Left forelimb (tissue), 1 donor: ENCODE data around the gene TBC1D22A.

ENCODE experiments used
- DNase-seq: peaks from one replicate; pipeline ENCODE4 v3.0.0-alpha.2; 2018; ENCODE audit warnings: low spot score

TBC1D22A gene

DNA sequence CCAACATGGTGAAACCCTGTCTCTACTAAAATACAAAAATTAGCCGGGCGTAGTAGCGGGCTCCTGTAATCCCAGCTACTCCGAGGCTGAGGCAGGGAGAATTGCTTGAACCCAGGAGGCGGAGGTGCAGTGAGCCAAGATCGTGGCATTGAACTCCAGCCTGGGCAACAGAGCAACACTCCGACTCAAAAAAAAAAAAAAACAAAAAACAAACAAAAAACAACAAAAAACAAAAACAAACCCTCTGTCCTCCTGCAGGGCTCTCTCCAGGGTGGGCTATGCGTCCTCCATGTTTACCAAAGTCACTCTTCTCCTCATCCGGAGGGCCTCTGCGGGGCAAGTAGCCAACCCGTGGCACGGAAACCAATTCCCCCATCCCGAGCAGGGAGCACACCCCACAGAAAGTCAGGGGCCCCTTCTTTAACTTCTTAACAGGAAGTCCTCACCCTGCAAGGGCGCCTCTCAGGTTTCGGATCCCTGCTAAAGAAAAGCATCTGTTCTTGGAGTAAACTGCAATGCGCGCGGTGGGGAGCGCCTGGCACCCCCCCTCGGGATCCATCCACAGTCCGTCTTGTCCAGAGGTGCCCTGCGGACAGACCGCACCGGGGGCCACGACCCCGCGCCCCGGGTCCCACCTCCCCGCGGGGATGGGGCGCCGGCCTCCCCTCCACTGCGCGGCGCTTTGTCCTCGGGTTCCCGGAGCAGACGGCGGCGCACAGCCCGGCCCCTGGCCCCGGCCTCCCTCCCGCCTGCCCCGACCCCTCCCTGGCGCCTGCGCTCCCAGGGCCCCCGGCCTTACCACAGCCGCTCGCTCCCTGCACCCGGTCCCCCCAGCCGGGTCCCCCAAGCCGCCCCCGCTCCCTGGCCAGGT lies 25.1 kb upstream of the TBC1D22A start:
- DNase-seq: no peak

GRCh38 chr22:46737976-46738646 lies 24.3 kb upstream of the TBC1D22A start, which contains the start of gene CERK:
Gene CERK (minus strand): TSS chr22:46738252. CDS start chr22:46738148, 104 bp downstream.
- DNase-seq: peak; percentile 91

GRCh38 chr22:46738647-46739093 lies 23.8 kb upstream of the TBC1D22A start:
- no peak for DNase-seq

DNA sequence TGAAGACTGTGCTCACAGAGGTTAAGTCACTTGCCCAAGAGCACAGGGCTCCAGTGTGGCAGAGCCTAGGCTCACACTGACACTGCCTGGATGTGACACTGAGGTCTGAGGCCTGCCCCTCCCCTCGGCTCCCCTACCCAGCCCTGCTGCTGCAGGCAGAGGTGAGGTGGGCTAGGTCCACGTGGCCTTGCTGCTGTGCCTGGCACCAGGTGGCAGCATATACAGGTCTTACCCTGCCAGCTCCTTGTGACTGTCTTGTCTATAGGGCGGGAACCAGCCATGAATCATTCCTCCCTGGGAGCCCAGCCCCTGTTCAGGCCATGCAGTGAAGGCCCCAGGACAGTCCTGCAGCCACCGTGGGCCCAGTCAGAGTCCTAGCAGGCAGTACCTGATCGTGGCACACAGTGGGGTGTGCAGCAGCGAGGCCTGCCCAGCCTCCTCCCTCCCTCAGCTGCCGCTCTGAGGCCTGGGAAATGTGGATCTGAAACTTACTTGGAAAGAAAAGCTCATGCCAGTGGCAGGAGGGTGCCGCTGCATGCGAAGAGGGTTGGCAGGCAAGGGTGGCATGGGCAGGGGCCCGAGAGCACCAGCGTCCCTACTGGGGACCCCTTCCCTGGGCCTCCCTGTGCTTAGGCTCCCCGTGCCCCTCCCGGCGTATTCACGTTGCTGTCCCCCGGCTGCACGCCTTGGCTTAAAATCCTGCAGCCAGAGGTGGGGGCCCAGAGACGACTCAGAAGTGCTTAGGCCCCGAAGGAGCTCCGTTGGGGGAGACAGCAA lies 23.2 kb upstream of the TBC1D22A start:
- DNase-seq: no peak

- no peak for DNase-seq
Observed at GRCh38 chr22:46740910-46741780, 21.3 kb upstream of the TBC1D22A start.

GRCh38 chr22:46741974-46742519 lies 20.4 kb upstream of the TBC1D22A start:
- DNase-seq: no peak

DNA sequence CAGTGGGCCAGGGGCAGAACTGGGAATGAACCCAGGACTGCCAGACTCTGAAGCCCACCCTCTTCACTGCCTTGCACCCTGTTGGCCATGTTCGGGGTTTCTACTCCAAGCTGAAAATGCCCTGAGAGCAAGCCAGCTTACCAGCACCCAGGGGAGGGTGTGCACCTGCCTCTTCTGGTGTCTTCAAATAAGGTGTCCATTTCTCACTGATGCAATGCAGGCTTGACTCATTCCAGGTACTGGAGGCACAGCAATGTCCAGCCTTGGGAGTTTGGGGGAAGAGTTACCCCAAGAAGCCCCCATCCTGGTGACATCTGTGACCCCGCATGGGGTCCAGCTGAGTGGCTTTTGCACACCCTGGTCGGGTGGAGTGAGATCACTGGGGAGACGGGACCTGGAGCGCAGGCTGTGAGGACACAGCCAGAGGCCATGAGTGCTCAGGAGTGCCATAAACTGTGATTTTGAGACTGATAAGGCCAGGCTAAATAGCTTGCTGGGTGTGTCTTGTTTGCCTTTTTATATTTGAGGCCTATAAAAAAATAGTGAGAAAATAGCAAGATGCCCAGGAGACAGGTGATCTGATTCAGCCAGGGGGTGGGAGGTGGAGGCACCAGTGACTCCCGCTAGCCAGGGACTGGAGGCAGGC lies 19.8 kb upstream of the TBC1D22A start:
- no peak for DNase-seq

GRCh38 chr22:46744581-46744980 lies 17.9 kb upstream of the TBC1D22A start:
- no peak for DNase-seq

DNA sequence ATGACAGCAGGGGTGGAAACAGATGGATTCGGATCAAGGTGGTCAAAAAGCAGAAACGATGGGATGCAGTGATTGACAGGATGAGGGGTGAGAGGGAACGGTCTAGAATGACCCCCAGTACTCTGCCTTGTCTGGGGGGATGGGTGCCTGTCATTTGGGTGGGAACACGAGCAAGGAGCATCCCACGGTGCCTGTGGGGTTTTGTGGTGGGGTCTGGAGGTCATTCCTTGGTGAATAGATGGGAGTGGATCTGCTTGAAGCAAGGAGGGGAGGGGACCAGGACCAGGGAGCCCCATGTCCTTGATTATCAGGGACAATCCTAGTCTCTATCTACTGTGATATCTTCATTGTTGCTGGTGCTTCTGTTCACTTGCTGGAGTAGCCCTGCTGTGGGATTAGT lies 16.3 kb upstream of the TBC1D22A start:
- DNase-seq: no peak

DNA sequence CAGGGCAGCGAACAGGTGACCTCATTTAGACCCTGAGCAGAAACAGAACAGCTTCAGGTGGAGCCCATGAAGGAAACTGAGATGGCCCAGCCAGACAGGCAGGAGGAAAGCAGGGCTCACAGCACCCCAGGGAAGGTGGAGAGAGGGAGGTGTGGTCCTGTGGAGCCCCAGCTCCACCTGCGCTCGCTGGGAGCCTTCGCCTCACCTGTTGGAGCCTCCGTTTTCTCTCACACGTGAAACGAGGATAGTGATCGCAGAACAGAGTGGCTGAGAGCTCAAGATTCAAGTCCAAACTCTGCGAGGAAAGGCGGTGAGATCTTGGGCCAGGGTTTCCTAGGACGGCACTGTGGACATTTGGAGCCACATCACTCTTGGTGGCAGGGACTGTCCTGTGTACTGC lies 15.8 kb upstream of the TBC1D22A start:
- no peak for DNase-seq

DNA sequence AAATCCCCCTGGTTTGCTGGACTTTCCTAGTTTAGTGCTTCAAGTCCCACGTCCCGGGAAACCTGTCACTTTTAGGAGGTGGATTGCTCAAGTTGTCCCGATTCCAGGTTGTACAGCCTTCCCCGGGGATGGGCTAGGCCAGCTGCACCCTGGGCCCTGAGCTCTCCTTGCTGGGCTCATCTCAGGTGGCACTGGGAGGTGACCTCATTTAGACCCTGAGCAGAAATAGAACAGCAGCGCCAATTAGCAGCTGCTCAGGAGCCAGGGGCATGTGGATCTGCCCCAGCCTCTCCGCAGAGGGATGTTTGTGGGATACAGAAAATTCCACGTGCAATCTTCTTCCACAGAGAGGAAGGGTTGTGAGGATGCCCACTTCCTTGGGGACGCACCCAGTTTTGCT lies 14.8 kb upstream of the TBC1D22A start:
- no peak for DNase-seq

- DNase-seq: peak; percentile 66
Observed at GRCh38 chr22:46748206-46748907, 14.1 kb upstream of the TBC1D22A start.

DNA sequence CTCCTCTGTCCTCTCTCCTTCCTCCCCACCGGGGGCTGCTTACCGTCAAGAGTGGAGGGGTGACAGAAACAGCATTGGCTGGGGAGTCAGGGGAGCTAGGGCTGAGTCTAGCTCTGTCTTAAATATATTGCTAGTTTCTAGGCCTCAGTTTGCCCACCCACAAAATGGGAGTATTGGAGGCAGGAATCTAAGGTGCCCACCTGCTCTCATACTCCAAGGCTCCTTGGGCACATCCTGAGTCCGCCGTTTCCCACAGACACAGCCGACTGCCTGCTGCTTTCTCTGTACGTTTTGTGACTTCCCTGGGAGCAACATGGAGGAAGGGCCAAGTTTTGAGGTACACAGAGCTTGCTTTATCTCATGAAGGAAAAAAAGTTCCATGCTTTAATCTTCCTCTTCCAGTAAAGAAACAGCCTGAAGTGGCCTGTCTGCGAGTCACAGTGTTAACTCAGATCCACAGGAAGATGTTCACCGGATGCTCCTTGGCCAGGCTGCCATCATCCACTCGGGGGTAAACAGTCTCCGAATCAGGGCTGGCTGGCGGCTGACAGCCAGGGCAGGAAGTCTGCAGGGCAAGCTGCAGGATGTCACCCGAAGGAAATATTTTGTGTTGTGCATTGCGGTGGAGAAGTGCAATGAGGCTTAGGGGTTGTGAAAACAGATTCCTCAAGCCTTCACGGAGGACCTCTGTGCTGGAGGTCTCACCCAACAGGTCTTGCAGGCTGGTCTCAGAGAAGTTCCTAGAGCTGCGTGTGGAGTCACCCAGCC lies 13.4 kb upstream of the TBC1D22A start:
- DNase-seq: peak; percentile 56

DNA sequence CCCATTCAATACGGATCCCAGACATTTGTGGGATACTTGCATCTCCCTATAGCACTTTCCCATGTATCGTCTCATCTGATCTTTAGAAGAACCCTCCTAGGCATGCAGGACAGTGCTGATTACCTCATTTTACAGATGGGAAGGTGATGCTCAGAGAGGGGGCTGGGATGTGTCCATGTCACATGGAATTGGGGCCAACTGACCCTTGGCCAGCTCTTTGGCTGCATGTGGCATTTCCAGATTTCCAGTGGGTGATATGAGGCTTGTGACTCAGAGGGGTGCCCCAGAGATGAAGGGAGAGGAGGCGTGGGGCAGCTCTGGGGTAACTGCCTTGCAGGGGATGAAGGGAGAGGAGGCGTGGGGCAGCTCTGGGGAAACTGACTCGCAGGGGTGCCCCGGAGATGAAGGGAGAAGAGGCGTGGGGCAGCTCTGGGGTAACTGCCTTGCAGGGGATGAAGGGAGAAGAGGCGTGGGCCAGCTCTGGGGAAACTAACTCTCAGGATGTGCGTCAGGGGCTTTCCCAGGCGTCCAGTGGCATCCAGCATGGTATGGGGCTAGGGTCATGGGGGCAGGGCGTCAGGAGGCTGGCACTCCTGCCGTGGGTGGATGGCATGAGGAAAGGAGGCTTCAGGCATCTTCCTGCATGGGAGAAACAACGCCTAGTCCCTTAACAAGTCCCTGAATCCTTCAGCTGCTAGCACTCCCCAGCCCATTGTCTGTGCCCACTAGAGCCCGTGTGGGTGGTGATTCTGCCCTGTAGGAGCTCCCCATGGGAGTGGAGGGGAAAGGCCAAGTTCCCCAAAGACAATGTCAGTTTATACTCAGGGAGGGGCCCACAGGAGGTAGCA lies 12.5 kb upstream of the TBC1D22A start:
- peak; percentile 41 for DNase-seq

DNA sequence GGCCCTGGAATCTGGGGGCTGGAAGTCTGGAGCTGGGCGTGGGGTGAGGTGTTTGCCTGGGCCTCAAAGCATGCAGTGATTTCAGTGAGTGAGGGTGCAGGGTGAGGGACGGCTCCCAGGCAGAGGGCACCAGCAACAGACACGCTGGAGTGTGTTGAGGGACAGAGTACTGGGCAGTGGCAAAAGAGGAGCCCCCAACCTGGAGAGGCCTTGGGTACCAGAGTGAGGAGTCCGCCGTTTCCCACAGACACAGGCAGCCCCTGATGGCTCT lies 12.0 kb upstream of the TBC1D22A start:
- DNase-seq: no peak

DNA sequence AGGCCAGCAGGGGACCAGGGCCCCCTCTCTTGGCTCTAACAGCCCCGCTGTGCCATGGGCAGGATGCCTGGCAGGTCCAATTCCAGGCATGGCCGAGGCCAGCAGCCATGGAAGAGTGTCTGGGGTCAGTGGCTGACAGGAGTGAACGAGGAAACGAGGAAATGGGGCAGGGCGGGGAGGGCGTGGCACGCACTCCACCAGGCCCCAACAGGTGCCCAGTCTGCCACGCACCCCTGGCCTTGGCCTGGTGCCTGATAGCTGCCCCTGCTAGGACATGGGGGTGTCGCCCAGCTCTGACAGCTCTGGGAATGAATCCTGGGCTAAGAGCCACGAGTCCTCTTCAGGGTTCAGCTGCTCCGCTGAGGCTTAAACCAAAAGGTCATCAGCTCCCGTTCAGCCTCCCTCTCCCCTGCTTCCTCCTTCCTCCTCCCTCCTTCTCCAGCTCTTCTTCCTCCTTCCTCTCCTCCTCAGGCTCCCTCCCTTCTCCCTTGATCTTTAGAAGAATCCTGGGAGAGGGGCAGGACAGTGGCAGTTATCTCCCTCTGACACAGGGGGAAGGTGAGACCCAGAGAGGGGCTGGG lies 11.5 kb upstream of the TBC1D22A start:
- peak; percentile 57 for DNase-seq

DNA sequence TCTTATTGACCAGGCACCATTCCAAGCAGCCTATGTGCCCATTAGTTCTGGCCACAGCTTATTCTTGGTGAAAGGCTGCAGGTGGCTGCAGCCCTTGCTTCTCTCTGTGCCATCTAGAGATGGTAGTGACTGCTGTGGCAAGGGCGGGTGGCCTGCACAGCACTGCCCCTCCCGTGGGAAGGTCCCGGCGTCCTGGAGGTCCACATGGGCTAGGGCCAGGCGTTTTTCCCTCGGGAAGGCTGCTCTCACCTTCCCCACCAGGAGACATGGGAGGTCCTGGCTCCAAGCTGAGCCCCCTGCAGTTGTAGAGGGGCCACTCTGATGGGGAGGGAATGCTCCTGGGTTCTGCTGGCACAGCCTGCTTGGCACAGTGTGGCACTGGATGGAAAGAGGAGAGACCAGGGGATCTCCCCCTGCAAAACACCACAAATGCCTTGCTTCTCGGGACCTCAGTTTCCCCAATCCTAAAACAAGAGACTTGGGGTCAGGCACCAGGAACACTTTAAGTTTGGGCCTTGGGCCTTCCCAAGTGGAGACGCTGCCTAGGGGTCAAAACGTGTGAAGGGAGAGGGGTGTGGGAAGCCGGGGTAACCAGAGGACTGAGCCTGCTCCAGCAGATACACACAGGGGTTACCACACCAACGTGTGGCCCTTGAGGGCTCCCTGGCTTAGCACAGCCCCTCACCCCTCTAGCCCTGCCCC lies 10.0 kb upstream of the TBC1D22A start:
- peak; percentile 53 for DNase-seq

- no peak for DNase-seq
Observed at GRCh38 chr22:46752988-46753310, 9.5 kb upstream of the TBC1D22A start.
